A549 (cell line): ENCODE data around the gene JAG2.

ENCODE experiments used
- TP53 ChIP-seq: fragments of 250-450 bp; sonication (Bioruptor Pico); IDR thresholded peaks from 2 replicates; pipeline ENCODE4 v1.5.0; 2021; ENCODE audit warnings: mild to moderate bottlenecking, moderate library complexity
- TF ChIP-seq, protein P1 (sequence below): fragments of >200 bp; sonication (Bioruptor Twin); formaldehyde crosslinking; IDR thresholded peaks from 3 replicates; pipeline ENCODE4 v1.5.1; 2016
- TF ChIP-seq, protein P2 (sequence below): fragments of 150-350 bp; IDR thresholded peaks from 2 replicates; pipeline ENCODE4 v1.6.1; 2014; ENCODE audit warnings: low read depth, mild to moderate bottlenecking, low read length

DNA sequence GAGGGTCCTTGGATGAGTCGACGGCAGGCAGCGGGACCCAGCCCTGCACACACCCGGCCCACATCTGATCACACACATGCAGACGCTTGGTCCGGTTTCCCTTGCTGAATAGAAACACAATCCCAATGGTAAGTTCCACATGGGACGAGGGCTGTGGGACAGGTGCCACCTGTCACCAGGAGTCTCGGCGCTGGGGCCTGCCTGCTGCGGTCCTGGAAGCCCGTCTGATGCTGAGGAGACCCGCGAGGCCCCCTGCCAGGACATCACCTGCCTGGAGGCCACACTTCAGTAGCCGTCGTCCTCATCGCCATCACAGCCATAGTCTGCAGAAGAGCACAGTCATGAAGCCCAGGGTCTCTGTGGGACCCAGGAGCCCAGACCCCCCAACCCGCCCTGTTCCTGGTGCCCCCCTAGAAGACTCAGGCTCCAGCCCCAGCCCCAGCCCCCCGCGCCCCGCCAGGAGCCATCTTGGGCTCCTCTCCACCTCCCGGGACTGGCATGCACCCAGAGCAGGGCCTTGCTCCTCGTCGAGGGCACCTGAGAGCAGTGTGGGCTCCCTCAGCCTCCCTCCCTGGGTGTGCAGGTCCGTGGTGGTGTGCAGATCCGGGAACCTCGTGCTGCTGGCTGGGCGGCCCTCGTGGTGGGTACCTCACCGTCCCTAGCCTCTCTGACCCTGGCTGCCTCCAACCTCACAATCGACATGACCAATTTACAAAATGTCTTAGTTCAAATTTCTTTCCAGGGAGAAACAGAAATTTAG lies 41.9 kb upstream of the JAG2 start:
- no peak for TF ChIP-seq TP53
- TF ChIP-seq, protein P1, sequence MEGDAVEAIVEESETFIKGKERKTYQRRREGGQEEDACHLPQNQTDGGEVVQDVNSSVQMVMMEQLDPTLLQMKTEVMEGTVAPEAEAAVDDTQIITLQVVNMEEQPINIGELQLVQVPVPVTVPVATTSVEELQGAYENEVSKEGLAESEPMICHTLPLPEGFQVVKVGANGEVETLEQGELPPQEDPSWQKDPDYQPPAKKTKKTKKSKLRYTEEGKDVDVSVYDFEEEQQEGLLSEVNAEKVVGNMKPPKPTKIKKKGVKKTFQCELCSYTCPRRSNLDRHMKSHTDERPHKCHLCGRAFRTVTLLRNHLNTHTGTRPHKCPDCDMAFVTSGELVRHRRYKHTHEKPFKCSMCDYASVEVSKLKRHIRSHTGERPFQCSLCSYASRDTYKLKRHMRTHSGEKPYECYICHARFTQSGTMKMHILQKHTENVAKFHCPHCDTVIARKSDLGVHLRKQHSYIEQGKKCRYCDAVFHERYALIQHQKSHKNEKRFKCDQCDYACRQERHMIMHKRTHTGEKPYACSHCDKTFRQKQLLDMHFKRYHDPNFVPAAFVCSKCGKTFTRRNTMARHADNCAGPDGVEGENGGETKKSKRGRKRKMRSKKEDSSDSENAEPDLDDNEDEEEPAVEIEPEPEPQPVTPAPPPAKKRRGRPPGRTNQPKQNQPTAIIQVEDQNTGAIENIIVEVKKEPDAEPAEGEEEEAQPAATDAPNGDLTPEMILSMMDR, result no peak
- TF ChIP-seq, protein P2, sequence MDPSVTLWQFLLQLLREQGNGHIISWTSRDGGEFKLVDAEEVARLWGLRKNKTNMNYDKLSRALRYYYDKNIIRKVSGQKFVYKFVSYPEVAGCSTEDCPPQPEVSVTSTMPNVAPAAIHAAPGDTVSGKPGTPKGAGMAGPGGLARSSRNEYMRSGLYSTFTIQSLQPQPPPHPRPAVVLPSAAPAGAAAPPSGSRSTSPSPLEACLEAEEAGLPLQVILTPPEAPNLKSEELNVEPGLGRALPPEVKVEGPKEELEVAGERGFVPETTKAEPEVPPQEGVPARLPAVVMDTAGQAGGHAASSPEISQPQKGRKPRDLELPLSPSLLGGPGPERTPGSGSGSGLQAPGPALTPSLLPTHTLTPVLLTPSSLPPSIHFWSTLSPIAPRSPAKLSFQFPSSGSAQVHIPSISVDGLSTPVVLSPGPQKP, result no peak
